ENCODE measurements around the gene KLHDC1. TPM values are rescaled to one million over a fixed set of nuclear protein-coding genes. Genes with fewer than 3 reads are reported as not detected.
A peak's percentile ranks its signal among the peaks of the same experiment; 100 is the strongest.
"Not testable (repeated sequence)": the region's sequence is repeated elsewhere in the genome, so short reads cannot be mapped to it uniquely, and the experiment has no call there.

The KLHDC1 gene
- total RNA-seq, result under 1 TPM; 0.35 to 0.77 TPM
- polyA plus RNA-seq (2013, experiment 1 of 2), result 1.5 TPM
- polyA plus RNA-seq (2013, experiment 2 of 2), result 1.8 TPM
- long read RNA-seq, experiment 1, partial matches to known transcripts, result 0 of 1 reads
- long read RNA-seq, experiment 1, other reads (novel, unspliced or antisense), result 1 of 1 reads
- long read RNA-seq, experiment 2, result 0 reads
- long read RNA-seq, experiment 3, partial matches to known transcripts, result 0 of 2 reads
- long read RNA-seq, experiment 3, other reads (novel, unspliced or antisense), result 1 of 2 reads
- long read RNA-seq, experiment 4, result 0 reads

- 4 to 8% methylated on average over 39 to 87 of the region's 88 CpGs for WGBS, 2 experiments (ENCODE audit: insufficient coverage in 1 of 2, insufficient read length in 1 of 2)
- Mint-ChIP-seq H3K9me3 (no peaks in the 10 kb centered on the region), H3K36me3 (ENCODE audit: low read depth) (no peaks in the 10 kb centered on the region), H3K4me3 (peak within 1 kb of the TSS; percentile 66), H3K4me1 (peaks cover 14% of the 10 kb centered on the region), H3K27me3 (ENCODE audit: insufficient read depth) (peaks cover 19% of the 10 kb centered on the region), H3K27ac (peak within 1 kb of the TSS; percentile 75)
- DNase-seq, result peak; percentile 86
- no peak for TF ChIP-seq CTCF (conservative IDR thresholded peaks at IDR 0.05)
- Histone ChIP-seq H3K36me3 (ENCODE audit: control insufficient read depth, insufficient read depth, low read length) (no peaks in the 10 kb centered on the region), H3K27me3 (ENCODE audit: control insufficient read depth, insufficient read depth, low read length, poor library complexity, severe bottlenecking) (peaks cover 5% of the 10 kb centered on the region), H3K4me3 (ENCODE audit: low read length) (peak within 1 kb of the TSS; percentile 79), H3K4me1 (ENCODE audit: control insufficient read depth, insufficient read depth, low read length) (peaks cover 3% of the 10 kb centered on the region), H3K9me3 (ENCODE audit: control insufficient read depth, low read length) (no peaks in the 10 kb centered on the region), H3K27ac (ENCODE audit: low read depth, low read length) (peak within 1 kb of the TSS; percentile 77), H3K9ac (ENCODE audit: extremely low read depth, low read length, poor library complexity, severe bottlenecking) (peak within 1 kb of the TSS; percentile 55)
Measured at GRCh38 chr14:49692811-49693734, at the start of gene KLHDC1. Gene KLHDC1 (plus strand): TSS chr14:49693120. CDS start chr14:49693195, 75 bp downstream.

GRCh38 chr14:49653508-49653907 lies 39.4 kb upstream of the KLHDC1 start:
- Mint-ChIP-seq H3K27me3 (ENCODE audit: insufficient read depth) (no peaks in the 10 kb centered on the region), H3K4me1 (no peaks in the 10 kb centered on the region), H3K9me3 (no peaks in the 10 kb centered on the region), H3K27ac (no peak overlapping the region), H3K4me3 (no peak overlapping the region), H3K36me3 (ENCODE audit: low read depth) (peaks cover 15% of the 10 kb centered on the region)
- no peak overlapping the region for H3K9ac ChIP-seq (ENCODE audit: extremely low read depth, low read length, poor library complexity, severe bottlenecking)
- H3K27me3 ChIP-seq (ENCODE audit: control insufficient read depth, insufficient read depth, low read length, poor library complexity, severe bottlenecking), result no peaks in the 10 kb centered on the region
- H3K27ac ChIP-seq (ENCODE audit: low read depth, low read length), result no peak overlapping the region
- DNase-seq, result no peak
- 95% methylated on average over 5 of the region's 6 CpGs; no CpG with 5 or more reads in 1 of the 2 experiments for WGBS, 2 experiments (ENCODE audit: insufficient coverage in 1 of 2, insufficient read length in 1 of 2)
- no peaks in the 10 kb centered on the region for H3K9me3 ChIP-seq (ENCODE audit: control insufficient read depth, low read length)
- TF ChIP-seq CTCF (conservative IDR thresholded peaks at IDR 0.05), result peak; percentile 9
- peaks cover 43% of the 10 kb centered on the region for H3K36me3 ChIP-seq (ENCODE audit: control insufficient read depth, insufficient read depth, low read length)
- no peak overlapping the region for H3K4me3 ChIP-seq (ENCODE audit: low read length)
- H3K4me1 ChIP-seq (ENCODE audit: control insufficient read depth, insufficient read depth, low read length), result no peaks in the 10 kb centered on the region

GRCh38 chr14:49654511-49654910 lies 38.4 kb upstream of the KLHDC1 start:
- peaks cover 13% of the 10 kb centered on the region for H3K36me3 Mint-ChIP-seq (ENCODE audit: low read depth)
- DNase-seq, result no peak
- H3K4me1 ChIP-seq (ENCODE audit: control insufficient read depth, insufficient read depth, low read length), result no peaks in the 10 kb centered on the region
- no peaks in the 10 kb centered on the region for H3K9me3 ChIP-seq (ENCODE audit: control insufficient read depth, low read length)
- 100% methylated on average over 2 of the region's 3 CpGs; no CpG with 5 or more reads in 1 of the 2 experiments for WGBS, 2 experiments (ENCODE audit: insufficient coverage in 1 of 2, insufficient read length in 1 of 2)
- no peak overlapping the region for H3K27ac ChIP-seq (ENCODE audit: low read depth, low read length)
- no peak overlapping the region for H3K27ac Mint-ChIP-seq
- H3K4me3 ChIP-seq (ENCODE audit: low read length), result no peak overlapping the region
- no peaks in the 10 kb centered on the region for H3K27me3 Mint-ChIP-seq (ENCODE audit: insufficient read depth)
- H3K9me3 Mint-ChIP-seq, result no peaks in the 10 kb centered on the region
- no peaks in the 10 kb centered on the region for H3K27me3 ChIP-seq (ENCODE audit: control insufficient read depth, insufficient read depth, low read length, poor library complexity, severe bottlenecking)
- TF ChIP-seq CTCF (conservative IDR thresholded peaks at IDR 0.05), result no peak
- no peak overlapping the region for H3K4me3 Mint-ChIP-seq
- no peak overlapping the region for H3K9ac ChIP-seq (ENCODE audit: extremely low read depth, low read length, poor library complexity, severe bottlenecking)
- H3K36me3 ChIP-seq (ENCODE audit: control insufficient read depth, insufficient read depth, low read length), result peaks cover 38% of the 10 kb centered on the region
- no peaks in the 10 kb centered on the region for H3K4me1 Mint-ChIP-seq

GRCh38 chr14:49657500-49657899 lies 35.4 kb upstream of the KLHDC1 start:
- 96 to 100% methylated on average over 2 to 5 of the region's 6 CpGs for WGBS, 2 experiments (ENCODE audit: insufficient coverage in 1 of 2, insufficient read length in 1 of 2)
- not testable (repeated sequence) for H3K4me1 Mint-ChIP-seq; H3K27ac ChIP-seq (ENCODE audit: low read depth, low read length); H3K27ac Mint-ChIP-seq; H3K4me1 ChIP-seq (ENCODE audit: control insufficient read depth, insufficient read depth, low read length); DNase-seq; H3K9ac ChIP-seq (ENCODE audit: extremely low read depth, low read length, poor library complexity, severe bottlenecking); H3K4me3 ChIP-seq (ENCODE audit: low read length); H3K9me3 ChIP-seq (ENCODE audit: control insufficient read depth, low read length); H3K4me3 Mint-ChIP-seq; H3K9me3 Mint-ChIP-seq; H3K27me3 Mint-ChIP-seq (ENCODE audit: insufficient read depth); H3K27me3 ChIP-seq (ENCODE audit: control insufficient read depth, insufficient read depth, low read length, poor library complexity, severe bottlenecking)
- H3K36me3 ChIP-seq (ENCODE audit: control insufficient read depth, insufficient read depth, low read length), result peaks cover 29% of the 10 kb centered on the region
- peaks cover 13% of the 10 kb centered on the region for H3K36me3 Mint-ChIP-seq (ENCODE audit: low read depth)

All from endodermal cell (in vitro differentiated cells).